ENCODE data around the gene RHBDD2. TPM values are rescaled to one million over a fixed set of nuclear protein-coding genes. Genes with fewer than 3 reads are reported as not detected.
"Not testable (repeated sequence)": the region's sequence is repeated elsewhere in the genome, so short reads cannot be mapped to it uniquely, and the experiment has no call there.

RHBDD2 gene
- total RNA-seq, 2 experiments from 2014 or later, result 21.1 to 21.8 TPM

GRCh38 chr7:75847707-75848106 is 31.1 kb upstream of the RHBDD2 start:
- H3K27ac Mint-ChIP-seq, result peak overlapping the region; percentile 74
- H3K36me3 Mint-ChIP-seq (ENCODE audit: low read depth), result no peaks in the 10 kb centered on the region
- no peak for DNase-seq
- H3K4me3 Mint-ChIP-seq, result no peak overlapping the region
- peaks cover 1% of the 10 kb centered on the region for H3K9me3 Mint-ChIP-seq
- peaks cover 6% of the 10 kb centered on the region for H3K4me1 Mint-ChIP-seq
- CTCF ChIA-PET, result no interaction called here
- POLR2A ChIA-PET, result no interaction called here
- H3K27me3 Mint-ChIP-seq, result no peaks in the 10 kb centered on the region

GRCh38 chr7:75849573-75849972 is 29.3 kb upstream of the RHBDD2 start:
- H3K4me1 Mint-ChIP-seq, result no peaks in the 10 kb centered on the region
- POLR2A ChIA-PET, result interaction anchor here (0.6 kb wide), 1 partner anchor 86 kb away, joined by 4 read pairs; no protein-coding TSS in a partner anchor
- no peak for DNase-seq
- H3K27ac Mint-ChIP-seq, result no peak overlapping the region
- H3K27me3 Mint-ChIP-seq, result no peaks in the 10 kb centered on the region
- peaks cover 5% of the 10 kb centered on the region for H3K9me3 Mint-ChIP-seq
- no peak overlapping the region for H3K4me3 Mint-ChIP-seq
- H3K36me3 Mint-ChIP-seq (ENCODE audit: low read depth), result no peaks in the 10 kb centered on the region
- CTCF ChIA-PET, result interaction anchor here (0.6 to 0.7 kb wide), 2 partner anchors 163 to 384 kb away, joined by 3 to 7 read pairs; no protein-coding TSS in a partner anchor

GRCh38 chr7:75850235-75850634 is 28.6 kb upstream of the RHBDD2 start:
- H3K27ac Mint-ChIP-seq, result no peak overlapping the region
- CTCF ChIA-PET, result interaction anchor here (0.7 kb wide), 1 partner anchor 383 kb away, joined by 3 read pairs; no protein-coding TSS in a partner anchor
- DNase-seq, result no peak
- H3K9me3 Mint-ChIP-seq, result peaks cover 5% of the 10 kb centered on the region
- no peak overlapping the region for H3K4me3 Mint-ChIP-seq
- no peaks in the 10 kb centered on the region for H3K4me1 Mint-ChIP-seq
- POLR2A ChIA-PET, result interaction anchor here (0.6 kb wide), 1 partner anchor 87 kb away, joined by 4 read pairs; no protein-coding TSS in a partner anchor
- H3K27me3 Mint-ChIP-seq, result no peaks in the 10 kb centered on the region
- H3K36me3 Mint-ChIP-seq (ENCODE audit: low read depth), result no peaks in the 10 kb centered on the region

GRCh38 chr7:75854233-75854632 is 24.6 kb upstream of the RHBDD2 start:
- H3K27me3 Mint-ChIP-seq, result no peaks in the 10 kb centered on the region
- no peaks in the 10 kb centered on the region for H3K36me3 Mint-ChIP-seq (ENCODE audit: low read depth)
- DNase-seq, result no peak
- no peak overlapping the region for H3K4me3 Mint-ChIP-seq
- POLR2A ChIA-PET, result no interaction called here
- H3K4me1 Mint-ChIP-seq, result peaks cover 7% of the 10 kb centered on the region
- peaks cover 5% of the 10 kb centered on the region for H3K9me3 Mint-ChIP-seq
- H3K27ac Mint-ChIP-seq, result no peak overlapping the region
- CTCF ChIA-PET, result no interaction called here

- H3K27ac Mint-ChIP-seq; DNase-seq; H3K4me1 Mint-ChIP-seq; H3K9me3 Mint-ChIP-seq; H3K27me3 Mint-ChIP-seq; H3K36me3 Mint-ChIP-seq (ENCODE audit: low read depth); H3K4me3 Mint-ChIP-seq; POLR2A ChIA-PET: not testable (repeated sequence)
- CTCF ChIA-PET, result interaction anchor here (0.6 kb wide), 1 partner anchor 88 kb away, joined by 5 read pairs; no protein-coding TSS in a partner anchor
These were observed 24.0 kb upstream of the RHBDD2 start for GRCh38 chr7:75854813-75855345.

- no peak for DNase-seq
- Mint-ChIP-seq H3K4me1 (peaks cover 7% of the 10 kb centered on the region), H3K27ac (no peak overlapping the region), H3K36me3 (ENCODE audit: low read depth) (no peaks in the 10 kb centered on the region), H3K27me3 (no peaks in the 10 kb centered on the region), H3K9me3 (peaks cover 5% of the 10 kb centered on the region), H3K4me3 (no peak overlapping the region)
- CTCF ChIA-PET, result no interaction called here
- POLR2A ChIA-PET, result no interaction called here
These were observed 22.3 kb upstream of the RHBDD2 start for GRCh38 chr7:75856536-75856935.

- no peaks in the 10 kb centered on the region for H3K36me3 Mint-ChIP-seq (ENCODE audit: low read depth)
- peaks cover 7% of the 10 kb centered on the region for H3K4me1 Mint-ChIP-seq
- peaks cover 2% of the 10 kb centered on the region for H3K27me3 Mint-ChIP-seq
- CTCF ChIA-PET, result no interaction called here
- DNase-seq, result no peak
- H3K27ac Mint-ChIP-seq, result no peak overlapping the region
- no peak overlapping the region for H3K4me3 Mint-ChIP-seq
- POLR2A ChIA-PET, result no interaction called here
- no peaks in the 10 kb centered on the region for H3K9me3 Mint-ChIP-seq
These were observed 20.4 kb upstream of the RHBDD2 start for GRCh38 chr7:75858410-75858809.

GRCh38 chr7:75861636-75862035 is 17.2 kb upstream of the RHBDD2 start:
- Mint-ChIP-seq H3K27ac (no peak overlapping the region), H3K27me3 (peaks cover 9% of the 10 kb centered on the region), H3K4me3 (no peak overlapping the region), H3K4me1 (peaks cover 7% of the 10 kb centered on the region), H3K9me3 (no peaks in the 10 kb centered on the region), H3K36me3 (ENCODE audit: low read depth) (no peaks in the 10 kb centered on the region)
- DNase-seq, result no peak
- ChIA-PET CTCF (interaction anchor here (0.7 kb wide), 1 partner anchor 1914 kb away, joined by 3 read pairs; no protein-coding TSS in a partner anchor), POLR2A (no interaction called here)

- DNase-seq; H3K9me3 Mint-ChIP-seq; H3K4me1 Mint-ChIP-seq; H3K36me3 Mint-ChIP-seq (ENCODE audit: low read depth); H3K27me3 Mint-ChIP-seq; H3K4me3 Mint-ChIP-seq; POLR2A ChIA-PET; H3K27ac Mint-ChIP-seq: not testable (repeated sequence)
- CTCF ChIA-PET, result interaction anchor here (1.2 to 4.0 kb wide), 2 partner anchors 148 to 156 kb away, joined by 3 to 32 read pairs; no protein-coding TSS in a partner anchor
These were observed 14.6 kb upstream of the RHBDD2 start for GRCh38 chr7:75864251-75864650.

GRCh38 chr7:75866114-75866488 is 12.7 kb upstream of the RHBDD2 start:
- ChIA-PET CTCF (interaction anchor here (0.6 to 4.0 kb wide), 3 partner anchors 148 to 155 kb away, joined by 3 to 32 read pairs (median 5); no protein-coding TSS in a partner anchor), POLR2A (interaction anchor here (0.6 kb wide), 1 partner anchor 123 kb away, joined by 5 read pairs; no protein-coding TSS in a partner anchor)
- Mint-ChIP-seq H3K36me3 (ENCODE audit: low read depth) (no peaks in the 10 kb centered on the region), H3K27me3 (peaks cover 9% of the 10 kb centered on the region), H3K27ac (no peak overlapping the region), H3K4me3 (no peak overlapping the region), H3K4me1 (peaks cover 6% of the 10 kb centered on the region), H3K9me3 (no peaks in the 10 kb centered on the region)
- DNase-seq, result no peak

GRCh38 chr7:75866489-75867389 is 12.1 kb upstream of the RHBDD2 start:
- ChIA-PET POLR2A (interaction anchor here (0.6 kb wide), 1 partner anchor 123 kb away, joined by 5 read pairs; no protein-coding TSS in a partner anchor), CTCF (interaction anchor here (0.6 to 4.0 kb wide), 4 partner anchors 130 to 154 kb away, joined by 3 to 32 read pairs (median 4); no protein-coding TSS in a partner anchor)
- Mint-ChIP-seq H3K36me3 (ENCODE audit: low read depth) (no peaks in the 10 kb centered on the region), H3K4me1 (peaks cover 6% of the 10 kb centered on the region), H3K27me3 (peaks cover 9% of the 10 kb centered on the region), H3K27ac (no peak overlapping the region), H3K9me3 (no peaks in the 10 kb centered on the region), H3K4me3 (no peak overlapping the region)
- peak; percentile 55 for DNase-seq

- Mint-ChIP-seq H3K36me3 (ENCODE audit: low read depth) (no peaks in the 10 kb centered on the region), H3K9me3 (no peaks in the 10 kb centered on the region), H3K27me3 (peaks cover 9% of the 10 kb centered on the region), H3K27ac (no peak overlapping the region), H3K4me1 (peaks cover 6% of the 10 kb centered on the region), H3K4me3 (no peak overlapping the region)
- ChIA-PET POLR2A (no interaction called here), CTCF (interaction anchor here (1.4 to 4.0 kb wide), 2 partner anchors 147 to 153 kb away, joined by 5 to 32 read pairs; no protein-coding TSS in a partner anchor)
- no peak for DNase-seq
These were observed 11.5 kb upstream of the RHBDD2 start for GRCh38 chr7:75867390-75867717.

- Mint-ChIP-seq H3K36me3 (ENCODE audit: low read depth) (no peaks in the 10 kb centered on the region), H3K27me3 (peaks cover 9% of the 10 kb centered on the region), H3K4me1 (peaks cover 6% of the 10 kb centered on the region), H3K27ac (no peak overlapping the region), H3K9me3 (no peaks in the 10 kb centered on the region), H3K4me3 (no peak overlapping the region)
- CTCF ChIA-PET, result interaction anchor here (0.6 to 1.5 kb wide), 3 partner anchors 73 to 164 kb away, joined by 3 to 4 read pairs (median 3); no protein-coding TSS in a partner anchor
- no peak for DNase-seq
- POLR2A ChIA-PET, result no interaction called here
These were observed 10.7 kb upstream of the RHBDD2 start for GRCh38 chr7:75868153-75868552.

All from activated CD4-positive, alpha-beta T cell treated with anti-CD3 and anti-CD28 coated beads, Interleukin-2, amount 10 ng/mL, durations not matched to agents 7 days and 5 days (primary cell).